Measurements from ENCODE around the gene DOHH. TPM values are rescaled to one million over a fixed set of nuclear protein-coding genes. Genes with fewer than 3 reads are reported as not detected.
A peak's percentile ranks its signal among the peaks of the same experiment; 100 is the strongest.

The DOHH gene
- total and polyA plus RNA-seq, 2 experiments from 2014 or later = 15.0 to 20.4 TPM

DNA sequence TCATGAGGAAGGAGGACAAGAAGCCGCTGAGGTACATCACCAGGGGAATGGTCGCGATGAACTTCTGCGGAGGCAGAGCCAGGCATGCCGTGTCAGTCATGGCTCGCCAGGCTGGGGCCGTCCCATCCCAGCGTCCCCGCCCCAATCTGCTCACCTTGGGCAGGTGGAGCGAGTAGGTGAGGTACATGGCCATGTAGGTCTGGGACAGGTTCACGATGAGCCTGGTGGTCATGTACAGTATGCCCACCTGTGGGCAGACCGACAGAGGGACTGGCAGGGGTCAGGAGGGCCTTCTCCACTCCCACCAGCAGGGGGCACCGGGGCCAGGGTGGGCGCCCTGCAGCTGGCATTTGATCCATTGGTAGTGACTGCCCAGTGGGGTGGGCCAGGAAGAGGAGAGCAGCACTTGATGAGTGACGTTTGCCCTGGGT, 46.8 kb upstream of the DOHH start:
- Histone ChIP-seq H3K9me2 (ENCODE audit: insufficient read depth) (no peaks in the 10 kb centered on the region), H2AFZ (no peak overlapping the region), H3K4me3 (no peak overlapping the region), H3K9ac (no peak overlapping the region), H3K27ac (no peak overlapping the region), H3K4me1 (ENCODE audit: insufficient read depth) (no peaks in the 10 kb centered on the region), H3K36me3 (ENCODE audit: low read depth) (no peaks in the 10 kb centered on the region), H4K20me1 (ENCODE audit: insufficient read depth) (no peaks in the 10 kb centered on the region), H3K79me2 (ENCODE audit: insufficient read depth) (peaks cover 9% of the 10 kb centered on the region; the same call in 1 of the 2 replicates), H3F3A (ENCODE audit: insufficient read depth) (no peaks in the 10 kb centered on the region), H3K4me2 (ENCODE audit: unreplicated experiment) (no peak overlapping the region), H3K27me3 (replicated peaks; ENCODE audit: insufficient read depth) (no peaks in the 10 kb centered on the region), H3K9me3 (ENCODE audit: low read depth) (no peaks in the 10 kb centered on the region)
- TF ChIP-seq EZH2 (IDR thresholded peaks at IDR 0.05; ENCODE audit: insufficient read depth, poor library complexity, severe bottlenecking) (no peak), EZH2phosphoT487 (IDR thresholded peaks at IDR 0.05; ENCODE audit: insufficient read depth, low read depth) (no peak)
- in situ Hi-C loops (cut with MboI) = no loop called here
- 86 to 92% methylated on average over 12 to 15 of the region's 15 CpGs for WGBS, 2 experiments (ENCODE audit: low coverage in 1 of 2, low lambda C conversion rate in 2 of 2, missing lambda C conversion rate in 2 of 2)
- DNase-seq = peak; percentile 53

DNA sequence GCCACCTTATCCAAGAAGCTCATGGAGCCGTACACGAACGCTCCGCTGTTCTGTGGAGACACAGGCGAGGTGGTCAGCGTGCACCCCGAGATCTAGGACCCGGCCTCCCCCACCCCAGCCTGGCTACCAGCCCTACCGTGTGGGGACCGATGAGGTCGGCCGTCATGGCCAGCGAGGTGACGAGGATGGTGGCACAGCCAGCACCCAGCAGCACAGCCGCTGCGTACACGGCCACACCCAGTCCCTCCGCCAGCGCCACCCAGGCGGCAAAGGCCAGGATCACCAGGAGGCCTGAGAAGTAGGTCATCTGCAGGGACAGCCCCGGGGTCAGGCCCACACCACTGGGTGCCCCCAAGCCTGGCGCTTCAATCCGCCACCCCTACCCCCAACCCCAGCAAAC, 45.6 kb upstream of the DOHH start:
- H3K4me2 ChIP-seq (ENCODE audit: unreplicated experiment) = no peak overlapping the region
- no peak overlapping the region for H3K27ac ChIP-seq
- no peak overlapping the region for H3K4me3 ChIP-seq
- in situ Hi-C loops (cut with MboI) = no loop called here
- H2AFZ ChIP-seq = no peak overlapping the region
- 93 to 95% methylated on average over 21 to 23 of the region's 23 CpGs for WGBS, 2 experiments (ENCODE audit: low coverage in 1 of 2, low lambda C conversion rate in 2 of 2, missing lambda C conversion rate in 2 of 2)
- no peaks in the 10 kb centered on the region for H3K27me3 ChIP-seq (replicated peaks; ENCODE audit: insufficient read depth)
- H3K36me3 ChIP-seq (ENCODE audit: low read depth) = no peaks in the 10 kb centered on the region
- H3K9ac ChIP-seq = no peak overlapping the region
- no peaks in the 10 kb centered on the region for H4K20me1 ChIP-seq (ENCODE audit: insufficient read depth)
- no peaks in the 10 kb centered on the region for H3K4me1 ChIP-seq (ENCODE audit: insufficient read depth)
- no peak for DNase-seq
- TF ChIP-seq EZH2phosphoT487 (IDR thresholded peaks at IDR 0.05; ENCODE audit: insufficient read depth, low read depth) (no peak), EZH2 (IDR thresholded peaks at IDR 0.05; ENCODE audit: insufficient read depth, poor library complexity, severe bottlenecking) (no peak)
- no peaks in the 10 kb centered on the region for H3K9me3 ChIP-seq (ENCODE audit: low read depth)
- H3F3A ChIP-seq (ENCODE audit: insufficient read depth) = peaks cover 5% of the 10 kb centered on the region; the same call in 1 of the 2 replicates
- no peaks in the 10 kb centered on the region for H3K9me2 ChIP-seq (ENCODE audit: insufficient read depth)
- H3K79me2 ChIP-seq (ENCODE audit: insufficient read depth) = no peaks in the 10 kb centered on the region

DNA sequence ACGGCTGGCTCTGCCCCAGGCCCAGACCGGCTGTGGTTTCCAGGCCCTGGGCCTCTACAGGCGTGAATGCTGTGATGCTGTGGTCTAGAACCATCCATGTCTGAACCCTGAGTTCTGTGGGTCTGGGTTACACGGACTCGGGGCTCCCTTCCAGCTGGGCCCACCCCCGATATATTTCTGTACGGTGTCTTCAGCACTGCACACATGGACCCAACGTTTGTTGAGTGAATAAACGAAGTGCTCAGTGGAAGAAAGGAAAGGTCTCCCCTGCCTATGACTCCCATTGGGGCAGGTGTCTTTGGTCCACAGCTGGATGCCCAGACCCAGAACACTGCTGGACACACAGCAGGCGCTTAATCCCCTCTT, 45.2 kb upstream of the DOHH start:
- Histone ChIP-seq H2AFZ (no peak overlapping the region), H3F3A (ENCODE audit: insufficient read depth) (peaks cover 5% of the 10 kb centered on the region; the same call in 1 of the 2 replicates), H4K20me1 (ENCODE audit: insufficient read depth) (no peaks in the 10 kb centered on the region), H3K36me3 (ENCODE audit: low read depth) (no peaks in the 10 kb centered on the region), H3K79me2 (ENCODE audit: insufficient read depth) (no peaks in the 10 kb centered on the region), H3K4me1 (ENCODE audit: insufficient read depth) (no peaks in the 10 kb centered on the region), H3K27ac (no peak overlapping the region), H3K4me2 (ENCODE audit: unreplicated experiment) (no peak overlapping the region), H3K9ac (no peak overlapping the region), H3K4me3 (no peak overlapping the region), H3K9me2 (ENCODE audit: insufficient read depth) (no peaks in the 10 kb centered on the region), H3K9me3 (ENCODE audit: low read depth) (no peaks in the 10 kb centered on the region), H3K27me3 (replicated peaks; ENCODE audit: insufficient read depth) (no peaks in the 10 kb centered on the region)
- DNase-seq = no peak
- WGBS, 2 experiments (ENCODE audit: low coverage in 1 of 2, low lambda C conversion rate in 2 of 2, missing lambda C conversion rate in 2 of 2) = 76 to 79% methylated on average over 10 of the region's 10 CpGs
- no peak for TF ChIP-seq EZH2 (IDR thresholded peaks at IDR 0.05; ENCODE audit: insufficient read depth, poor library complexity, severe bottlenecking)
- TF ChIP-seq EZH2phosphoT487 (IDR thresholded peaks at IDR 0.05; ENCODE audit: insufficient read depth, low read depth) = no peak
- in situ Hi-C loops (cut with MboI) = no loop called here

DNA sequence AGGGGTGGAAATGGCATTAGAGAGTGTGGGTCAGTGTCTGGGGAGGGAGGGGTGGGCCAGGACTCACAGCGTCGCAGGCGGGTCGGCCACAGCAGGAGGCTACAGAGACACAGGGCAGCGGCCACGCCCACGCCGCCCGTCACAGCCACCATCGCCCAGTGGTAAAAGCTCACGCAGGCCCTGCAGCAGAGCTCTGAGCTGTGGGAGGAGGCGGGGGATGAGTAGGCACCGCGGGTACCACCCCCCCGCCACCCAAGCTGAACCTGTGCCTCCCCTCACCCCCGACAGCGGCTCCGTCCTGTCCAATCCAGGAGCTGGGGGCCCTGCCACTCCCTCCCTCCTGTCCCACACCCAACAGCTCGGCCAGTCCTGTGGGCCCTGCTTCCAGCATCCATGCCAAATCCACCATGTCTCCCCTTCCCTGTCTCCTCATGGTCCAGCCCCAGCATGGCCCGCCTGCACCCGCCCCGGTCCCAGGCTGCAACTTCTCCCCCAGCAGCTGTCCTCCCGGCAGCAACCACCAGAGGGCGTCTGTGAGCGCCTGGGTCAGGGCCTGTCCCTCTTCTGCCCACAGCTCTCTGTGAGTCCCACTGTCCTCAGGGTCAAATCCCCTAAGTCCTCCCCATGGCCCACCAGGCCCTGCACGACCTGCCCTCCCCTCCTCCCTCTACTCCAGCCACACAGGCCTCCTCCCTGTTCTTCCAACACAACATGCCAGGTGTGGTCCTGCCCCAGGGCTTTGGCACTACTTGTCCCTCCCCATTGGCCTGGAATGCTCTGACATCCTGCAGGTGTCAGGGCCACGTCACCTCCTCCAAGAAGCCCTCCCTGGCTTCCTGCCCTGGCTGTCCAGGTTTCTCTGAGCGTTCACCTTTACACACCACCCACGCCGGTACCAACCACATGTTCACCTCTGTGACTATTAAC, 44.5 kb upstream of the DOHH start:
- Histone ChIP-seq H3K4me2 (ENCODE audit: unreplicated experiment) (no peak overlapping the region), H3K27me3 (replicated peaks; ENCODE audit: insufficient read depth) (no peaks in the 10 kb centered on the region), H3F3A (ENCODE audit: insufficient read depth) (peaks cover 5% of the 10 kb centered on the region; the same call in 1 of the 2 replicates), H3K9ac (no peak overlapping the region), H3K4me1 (ENCODE audit: insufficient read depth) (no peaks in the 10 kb centered on the region), H3K36me3 (ENCODE audit: low read depth) (no peaks in the 10 kb centered on the region), H3K27ac (no peak overlapping the region), H2AFZ (no peak overlapping the region), H4K20me1 (ENCODE audit: insufficient read depth) (no peaks in the 10 kb centered on the region), H3K9me3 (ENCODE audit: low read depth) (no peaks in the 10 kb centered on the region), H3K79me2 (ENCODE audit: insufficient read depth) (no peaks in the 10 kb centered on the region), H3K4me3 (no peak overlapping the region), H3K9me2 (ENCODE audit: insufficient read depth) (no peaks in the 10 kb centered on the region)
- TF ChIP-seq EZH2phosphoT487 (IDR thresholded peaks at IDR 0.05; ENCODE audit: insufficient read depth, low read depth) (no peak), EZH2 (IDR thresholded peaks at IDR 0.05; ENCODE audit: insufficient read depth, poor library complexity, severe bottlenecking) (no peak)
- in situ Hi-C loops (cut with MboI) = no loop called here
- DNase-seq = peak; percentile 62
- 50 to 57% methylated on average over 18 to 30 of the region's 30 CpGs for WGBS, 2 experiments (ENCODE audit: low coverage in 1 of 2, low lambda C conversion rate in 2 of 2, missing lambda C conversion rate in 2 of 2)
